Frontal cortex (tissue), 4 donors: Measurements from ENCODE around the gene TST. TPM values are rescaled to one million over a fixed set of nuclear protein-coding genes. Genes with fewer than 3 reads are reported as not detected.
A peak's percentile ranks its signal among the peaks of the same experiment; 100 is the strongest.
"Not testable (repeated sequence)": the region's sequence is repeated elsewhere in the genome, so short reads cannot be mapped to it uniquely, and the experiment has no call there.

Experiments used
- DNase-seq, 2 donors: peaks; one replicate each; pipeline ENCODE4 v3.0.0; 2012; ENCODE audit warnings: low spot score in 2 of 2
- FAIRE-seq: peaks from 2 replicates; lab custom pipeline; 2012; peaks lifted over from hg19 to GRCh38; lab: Jason Lieb, UNC
- total RNA-seq: library from RNA; depleted of rRNA; stranded (reverse); fragments of >200 nt; gene quantifications from one replicate; pipeline ENCODE4 v1.2.3, GENCODE V29; 2014
- donor health status: control.
- donor health status: control.
- donor health status: control.

The TST gene
- total RNA-seq, 1 donor from 2014 or later = 4.9 TPM

DNA sequence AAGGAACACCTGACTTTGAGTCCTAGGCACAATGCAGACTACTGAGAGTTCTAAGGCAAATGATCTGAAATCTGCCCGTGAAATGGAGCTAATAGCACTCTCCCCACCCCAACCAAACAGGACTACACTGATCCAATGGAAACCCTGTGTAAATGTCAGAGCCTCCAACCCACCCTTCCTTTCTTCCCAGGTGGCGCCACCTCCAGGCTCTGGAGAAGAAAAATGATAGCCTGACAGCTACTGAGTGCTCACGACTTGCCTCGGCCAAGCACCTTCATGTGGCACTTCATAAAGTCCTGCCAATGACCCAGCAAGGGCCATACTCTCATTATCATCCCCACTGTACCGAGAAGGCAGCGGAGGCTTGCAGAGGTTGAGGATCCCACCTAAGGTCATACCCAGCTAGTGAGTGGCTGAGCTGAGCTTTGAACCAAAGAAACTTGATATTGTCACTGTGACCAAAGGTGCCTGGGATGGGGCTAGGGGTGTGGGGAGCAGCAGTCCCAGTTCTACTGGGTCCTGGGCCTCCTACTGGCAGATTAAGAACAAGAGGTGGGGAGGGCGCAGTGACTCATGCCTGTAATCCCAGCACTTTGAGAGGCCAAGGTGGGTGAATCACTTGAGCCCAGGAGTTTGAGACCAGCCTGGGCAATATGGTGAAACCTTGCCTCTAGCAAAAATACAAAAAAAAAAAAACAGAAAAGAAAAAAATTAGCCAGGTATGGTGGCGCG is 20.5 kb downstream of the TST start:
- FAIRE-seq (no peak), DNase-seq (no peak)

DNA sequence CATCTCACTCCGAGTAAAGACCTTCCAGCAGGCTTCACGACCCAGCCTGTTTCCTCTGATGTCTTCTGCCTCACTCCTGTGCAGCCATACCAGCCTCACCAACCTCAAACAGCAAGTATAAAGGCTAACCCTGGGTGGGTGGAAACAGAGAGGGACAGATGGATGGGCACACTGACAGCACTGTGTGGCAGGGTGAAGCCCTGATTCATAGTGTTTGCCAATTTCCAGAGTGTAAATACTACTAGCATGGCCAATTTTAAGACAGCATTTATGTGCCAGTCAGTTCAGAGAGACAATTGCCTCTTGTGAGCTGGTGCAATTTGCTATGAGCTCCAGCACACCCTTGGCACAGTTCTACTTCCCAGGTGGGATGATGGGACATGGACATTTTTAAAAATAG is 21.5 kb downstream of the TST start:
- FAIRE-seq (no peak), DNase-seq (no peak)

- FAIRE-seq = no peak
- no peak for DNase-seq
Observed at GRCh38 chr22:36991206-36991605, 28.0 kb downstream of the TST start.

- no peak for FAIRE-seq
Observed at GRCh38 chr22:36990457-36990856, 28.8 kb downstream of the TST start.

DNA sequence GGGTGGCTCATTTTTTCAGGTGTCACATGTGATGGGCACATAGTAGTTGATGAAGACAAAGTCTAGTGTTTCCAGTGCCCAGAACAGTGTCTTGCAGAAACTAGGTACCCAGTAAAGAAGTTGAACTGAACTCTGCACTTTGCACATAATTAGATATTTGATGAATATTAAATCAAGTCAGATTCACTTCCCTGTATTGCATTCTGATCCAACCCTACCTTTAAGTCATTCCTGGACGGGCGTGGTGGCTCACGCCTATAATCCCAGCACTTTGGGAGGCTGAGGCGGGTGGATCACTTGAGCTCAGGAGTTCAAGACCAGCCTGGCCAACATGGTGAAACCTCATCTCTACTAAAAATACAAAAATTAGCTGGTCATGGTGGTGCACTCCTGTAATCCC is 30.2 kb downstream of the TST start:
- not testable (repeated sequence) for FAIRE-seq, DNase-seq

More at GRCh38 chr22:36990457-36990856, 28.8 kb downstream of the TST start:
- no peak for DNase-seq

GRCh38 chr22:36988075-36988832 is 31.0 kb downstream of the TST start:
- DNase-seq (no peak), FAIRE-seq (no peak)

- no peak for FAIRE-seq
- DNase-seq = no peak
Observed at GRCh38 chr22:36986242-36986821, 32.9 kb downstream of the TST start.

DNA sequence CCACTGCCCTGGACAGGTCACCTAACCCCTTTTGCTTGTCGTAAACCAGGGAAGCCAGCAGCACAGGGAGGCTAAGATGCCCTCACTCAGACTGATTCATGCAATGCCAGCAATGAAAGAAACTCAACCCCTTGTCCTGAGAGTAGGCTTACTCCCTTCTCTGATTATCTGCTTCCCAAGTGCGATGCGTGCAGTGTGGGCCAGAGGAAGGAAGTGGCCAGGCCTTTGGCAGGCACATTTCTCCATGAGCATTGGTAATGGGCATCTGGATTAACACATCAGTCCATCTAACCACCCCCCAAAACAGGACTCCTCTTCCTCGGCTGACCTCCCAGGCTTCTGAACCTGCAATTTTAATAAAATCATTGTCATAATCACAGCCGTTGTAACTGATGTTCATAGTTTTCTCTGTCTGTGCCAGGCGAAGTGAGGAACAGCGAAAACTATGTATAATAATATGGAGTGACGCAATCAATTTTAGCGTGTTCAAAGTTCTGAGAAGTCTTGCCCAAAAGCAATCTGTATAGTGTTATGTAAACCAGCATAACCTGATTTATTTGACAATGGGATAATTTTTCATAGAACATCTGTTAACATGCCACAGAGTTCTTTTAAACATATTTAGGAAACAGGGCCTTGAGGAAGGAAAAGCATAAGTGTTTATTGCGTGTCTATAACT is 33.9 kb downstream of the TST start:
- DNase-seq (no peak), FAIRE-seq (no peak)

DNA sequence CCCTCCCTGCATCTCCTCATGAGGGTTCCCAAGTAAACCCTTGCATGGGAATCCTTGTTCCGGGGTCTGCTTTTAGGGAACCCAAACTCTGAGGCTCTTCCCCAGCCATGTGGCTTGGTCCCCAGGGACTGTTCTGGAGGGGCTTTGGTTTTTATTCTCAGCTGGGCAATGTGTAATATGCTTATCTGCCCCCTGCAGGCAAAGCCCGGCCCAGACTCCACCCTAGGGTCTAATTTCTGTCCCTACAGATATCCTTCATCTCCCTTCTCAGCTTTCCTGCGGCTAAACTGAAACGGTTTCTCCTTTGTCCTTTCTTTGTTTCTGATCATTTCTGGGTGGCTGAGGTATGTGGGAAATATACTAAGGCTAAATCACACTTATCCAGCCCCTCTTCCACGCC is 37.1 kb downstream of the TST start:
- no peak for FAIRE-seq
- DNase-seq = no peak

DNA sequence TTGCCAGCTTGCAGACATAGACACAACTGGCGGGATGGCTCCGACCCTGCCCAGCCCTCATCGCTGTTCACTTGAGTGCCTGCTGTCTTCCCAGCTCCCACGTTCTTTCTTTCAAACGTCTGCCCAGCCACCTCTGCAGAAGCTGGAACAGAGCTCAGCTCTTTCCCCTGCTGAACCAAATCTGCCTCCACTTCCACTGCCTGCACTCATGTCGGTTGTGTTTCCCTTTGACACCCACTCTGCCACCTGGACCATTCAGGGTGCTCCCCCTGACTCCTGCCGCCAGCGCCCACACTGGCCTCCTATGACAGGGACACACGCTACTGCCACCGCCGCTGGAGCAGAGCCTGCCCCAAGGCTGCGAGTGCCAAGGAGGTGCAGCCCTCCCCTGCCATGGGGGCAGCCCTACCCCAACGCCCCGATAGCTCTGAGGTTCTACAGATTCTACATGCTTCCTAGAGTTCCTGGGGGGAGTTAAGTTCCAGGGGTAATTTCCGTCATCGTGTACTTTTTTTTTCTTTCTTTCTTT is 37.9 kb downstream of the TST start:
- FAIRE-seq (no peak), DNase-seq (no peak)

- DNase-seq = no peak
- no peak for FAIRE-seq
Observed at GRCh38 chr22:36979016-36979910, 40.0 kb downstream of the TST start.

DNA sequence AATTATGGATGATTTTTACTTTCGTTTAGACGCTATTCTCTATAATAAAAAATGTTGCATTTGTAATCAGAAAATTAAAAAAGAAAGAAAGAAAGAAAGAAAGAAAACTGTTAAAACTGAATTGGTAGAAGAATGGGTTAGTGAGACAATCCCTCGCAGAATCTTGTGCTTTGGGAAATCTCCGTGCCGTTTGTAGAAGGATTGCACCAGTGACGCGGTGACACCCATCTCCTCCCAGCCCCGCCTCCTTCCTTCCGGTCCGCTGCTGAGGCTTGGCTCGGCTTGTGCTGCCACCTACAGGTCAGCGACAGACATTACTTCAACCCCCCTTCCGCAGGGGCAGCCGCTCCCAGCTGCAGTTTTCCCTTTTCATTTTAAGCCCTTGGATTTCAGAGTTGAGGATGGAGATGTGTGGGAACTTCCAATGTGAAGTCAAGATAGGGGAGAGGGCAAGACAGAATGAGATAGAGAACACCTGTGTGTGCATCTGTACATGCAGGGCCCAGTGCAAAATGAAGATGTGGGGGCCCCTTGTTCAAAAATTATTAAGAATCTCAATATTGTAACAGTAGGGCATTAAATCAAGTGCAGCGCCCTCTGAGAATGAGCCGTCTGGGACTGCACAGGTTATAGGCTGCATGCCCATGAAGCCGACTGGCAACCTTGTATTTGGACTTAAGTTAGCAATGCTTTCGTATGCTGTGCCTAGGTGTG is 41.1 kb downstream of the TST start:
- FAIRE-seq (peak; percentile 80), DNase-seq (peak; percentile 73 to 94)

DNA sequence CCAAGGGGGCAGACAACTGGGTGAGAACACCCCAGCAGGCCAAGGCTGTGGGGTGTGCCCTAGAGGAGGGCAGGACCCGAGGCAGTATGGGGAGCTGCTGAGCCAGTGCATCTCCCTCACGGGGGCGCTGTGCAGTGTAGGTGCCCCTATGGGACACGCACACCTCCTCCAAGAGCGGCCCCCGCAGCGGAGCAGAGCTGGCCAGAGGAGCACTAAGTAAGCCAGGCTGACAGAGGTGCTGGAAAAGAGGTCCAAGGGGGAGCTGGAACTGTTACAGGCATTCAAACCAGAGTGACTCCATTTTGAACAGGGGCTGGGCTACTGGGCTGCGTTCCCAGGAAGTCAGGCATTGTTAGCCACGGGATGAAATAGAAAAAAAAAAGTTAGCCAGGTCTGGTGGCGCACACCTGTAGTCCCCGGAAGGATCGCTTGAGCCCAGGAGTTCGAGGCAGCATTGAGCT is 41.8 kb downstream of the TST start:
- FAIRE-seq = no peak
- peak in 1 of 2 donors; percentile 28 for DNase-seq

GRCh38 chr22:36976606-36977005 is 42.6 kb downstream of the TST start:
- no peak for DNase-seq
- no peak for FAIRE-seq

DNA sequence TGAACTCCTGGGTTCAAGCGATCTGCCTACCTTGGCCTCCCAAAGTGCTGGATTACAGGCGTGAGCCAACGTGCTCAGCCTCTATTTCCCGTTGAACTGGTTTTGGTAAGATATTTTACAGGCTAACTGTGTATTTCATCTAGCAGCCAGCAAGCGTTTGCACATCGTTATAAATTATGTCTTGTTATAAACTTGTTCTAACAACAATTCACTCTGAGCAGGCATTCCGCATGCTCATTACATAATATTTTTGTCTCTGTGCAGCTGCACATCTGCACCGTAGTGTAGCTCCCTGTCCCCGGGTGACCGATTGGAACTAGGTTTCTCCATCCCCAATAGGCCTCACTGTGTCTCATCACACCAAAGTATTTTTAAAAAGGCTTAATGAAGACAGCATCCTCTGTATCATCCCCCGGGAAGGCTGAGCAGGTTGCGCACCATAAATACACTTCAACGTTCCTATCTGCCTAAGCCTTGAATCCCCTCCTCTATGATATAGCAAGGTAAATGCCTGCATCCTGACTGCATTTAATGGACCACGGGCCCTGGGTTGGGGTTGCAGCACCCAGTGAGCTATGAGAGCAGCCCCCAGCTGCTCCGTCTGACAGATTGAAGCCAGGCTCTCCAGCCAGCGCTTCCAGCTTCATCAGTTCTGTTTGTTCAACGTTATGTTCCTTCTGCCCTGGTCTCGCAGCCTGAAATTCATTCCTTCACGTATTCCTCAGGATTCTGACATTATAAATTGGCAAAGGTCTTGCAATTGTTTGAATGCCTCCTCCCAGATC is 47.7 kb downstream of the TST start:
- FAIRE-seq (no peak), DNase-seq (no peak)

GRCh38 chr22:36968249-36968964 is 50.8 kb downstream of the TST start:
- FAIRE-seq (no peak), DNase-seq (no peak)
